Mammary epithelial cell (primary cell): ENCODE data around the gene SUN2.

ENCODE experiments used
- EZH2 ChIP-seq: IDR thresholded peaks from 2 replicates; pipeline ENCODE4 v1.6.1; 2012; ENCODE audit warnings: low read length, inconsistent platforms, borderline replicate concordance
- TF ChIP-seq, protein P1 (sequence below), 2 donors: IDR thresholded peaks in 1 of 2; conservative IDR thresholded peaks in 1 of 2; 2 replicates each; pipeline ENCODE4 v1.5.1; 2011 to 2012; ENCODE audit warnings: inconsistent platforms in 2 of 2, low read length in 2 of 2, mild to moderate bottlenecking in 2 of 2, control low read depth in 1 of 2, low read depth in 1 of 2; ENCODE audit not compliant: insufficient read depth in 1 of 2; ENCODE audit errors: extremely low read depth in 1 of 2

DNA sequence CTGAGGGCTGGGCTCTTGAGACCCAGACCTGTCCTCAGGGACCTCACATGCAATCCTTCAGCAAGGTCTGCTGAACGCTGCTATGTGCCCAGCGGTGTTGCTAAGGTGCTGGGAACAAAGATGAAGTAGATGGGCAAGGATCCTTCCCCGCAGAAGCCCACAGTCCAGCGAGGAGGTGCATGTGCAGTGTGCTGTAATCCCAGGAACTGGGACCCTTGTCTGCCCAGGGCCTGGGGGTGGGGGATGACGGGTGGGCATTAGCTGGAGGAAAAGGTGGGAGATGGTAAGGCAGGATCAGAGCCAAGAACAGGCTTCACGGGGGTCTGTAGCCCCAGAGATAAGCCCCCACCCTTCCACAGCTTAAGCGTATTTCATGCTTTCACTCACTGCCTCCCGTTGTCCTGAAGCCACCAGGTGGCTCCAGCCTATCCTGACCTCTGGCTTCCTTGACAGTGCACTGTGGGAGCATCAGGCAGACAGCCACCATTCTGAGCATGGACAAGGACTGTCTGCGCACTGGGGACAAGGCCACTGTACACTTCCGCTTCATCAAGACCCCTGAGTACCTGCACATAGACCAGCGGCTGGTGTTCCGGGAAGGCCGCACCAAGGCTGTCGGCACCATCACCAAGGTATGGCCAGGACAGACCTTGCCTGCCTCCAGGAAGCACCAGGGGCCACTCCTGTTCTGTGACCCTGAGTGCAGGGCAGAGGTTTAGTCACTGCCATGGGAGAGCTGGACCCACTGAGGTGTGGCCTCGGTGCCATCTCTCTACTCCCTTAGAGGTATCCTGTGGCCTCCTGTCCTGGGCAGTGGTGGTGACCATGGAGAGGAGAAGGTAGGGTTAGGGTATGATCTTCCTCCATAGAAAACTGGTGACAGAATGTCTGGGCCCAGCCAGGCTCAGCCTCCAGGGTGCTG, 28.0 kb downstream of the SUN2 start:
- TF ChIP-seq, protein P1, sequence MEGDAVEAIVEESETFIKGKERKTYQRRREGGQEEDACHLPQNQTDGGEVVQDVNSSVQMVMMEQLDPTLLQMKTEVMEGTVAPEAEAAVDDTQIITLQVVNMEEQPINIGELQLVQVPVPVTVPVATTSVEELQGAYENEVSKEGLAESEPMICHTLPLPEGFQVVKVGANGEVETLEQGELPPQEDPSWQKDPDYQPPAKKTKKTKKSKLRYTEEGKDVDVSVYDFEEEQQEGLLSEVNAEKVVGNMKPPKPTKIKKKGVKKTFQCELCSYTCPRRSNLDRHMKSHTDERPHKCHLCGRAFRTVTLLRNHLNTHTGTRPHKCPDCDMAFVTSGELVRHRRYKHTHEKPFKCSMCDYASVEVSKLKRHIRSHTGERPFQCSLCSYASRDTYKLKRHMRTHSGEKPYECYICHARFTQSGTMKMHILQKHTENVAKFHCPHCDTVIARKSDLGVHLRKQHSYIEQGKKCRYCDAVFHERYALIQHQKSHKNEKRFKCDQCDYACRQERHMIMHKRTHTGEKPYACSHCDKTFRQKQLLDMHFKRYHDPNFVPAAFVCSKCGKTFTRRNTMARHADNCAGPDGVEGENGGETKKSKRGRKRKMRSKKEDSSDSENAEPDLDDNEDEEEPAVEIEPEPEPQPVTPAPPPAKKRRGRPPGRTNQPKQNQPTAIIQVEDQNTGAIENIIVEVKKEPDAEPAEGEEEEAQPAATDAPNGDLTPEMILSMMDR (conservative IDR thresholded peaks at IDR 0.05 in 1 of 2, IDR thresholded peaks at IDR 0.05 in 1 of 2; ENCODE audit: extremely low read depth in 1 of 2, insufficient read depth in 1 of 2, low read depth in 1 of 2, low read length in 2 of 2), result no peak
- TF ChIP-seq EZH2, result no peak
